GM12892 (cell line): ENCODE data around the gene ABHD17B.
A peak's percentile ranks its signal among the peaks of the same experiment; 100 is the strongest.

ENCODE experiments used
- DNase-seq: peaks from one replicate; pipeline ENCODE4 v3.0.0; 2011; ENCODE audit not compliant: insufficient read length
- FAIRE-seq: peaks from 2 replicates; lab custom pipeline; 2011; peaks lifted over from hg19 to GRCh38; lab: Jason Lieb, UNC
- POLR2A ChIP-seq: IDR thresholded peaks from 2 replicates; pipeline ENCODE4 v1.6.1; 2011; ENCODE audit warnings: low read depth, low read length, control low read depth
- POLR2AphosphoS5 ChIP-seq: IDR thresholded peaks from 2 replicates; pipeline ENCODE4 v1.6.1; 2011; ENCODE audit warnings: low read depth, low read length, control low read depth
- TAF1 ChIP-seq: IDR thresholded peaks from 2 replicates; pipeline ENCODE4 v1.6.1; 2011; ENCODE audit warnings: low read depth, mild to moderate bottlenecking, control low read depth, low read length, borderline replicate concordance

The ABHD17B gene

DNA sequence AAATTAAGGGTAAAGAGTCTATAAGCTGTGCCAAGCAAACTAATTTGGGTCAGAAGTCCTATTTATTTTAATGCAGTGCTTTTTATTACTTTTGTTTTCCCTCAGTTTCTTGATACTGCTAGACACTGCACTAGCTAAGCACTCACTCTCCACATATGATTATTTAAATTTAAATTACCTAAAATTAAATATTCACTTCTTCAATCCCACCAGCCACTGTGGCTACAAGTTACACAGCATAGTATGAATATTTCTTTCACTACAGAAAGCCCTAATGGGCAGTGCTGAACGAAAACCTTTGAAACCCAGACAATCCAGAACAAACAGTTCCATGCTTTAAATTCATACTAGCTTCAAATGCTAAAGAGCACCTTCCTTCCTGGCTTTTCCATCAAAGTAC, 23.6 kb downstream of the ABHD17B start:
- TF ChIP-seq POLR2AphosphoS5: no peak
- no peak for TF ChIP-seq TAF1
- FAIRE-seq (no peak), DNase-seq (no peak)

DNA sequence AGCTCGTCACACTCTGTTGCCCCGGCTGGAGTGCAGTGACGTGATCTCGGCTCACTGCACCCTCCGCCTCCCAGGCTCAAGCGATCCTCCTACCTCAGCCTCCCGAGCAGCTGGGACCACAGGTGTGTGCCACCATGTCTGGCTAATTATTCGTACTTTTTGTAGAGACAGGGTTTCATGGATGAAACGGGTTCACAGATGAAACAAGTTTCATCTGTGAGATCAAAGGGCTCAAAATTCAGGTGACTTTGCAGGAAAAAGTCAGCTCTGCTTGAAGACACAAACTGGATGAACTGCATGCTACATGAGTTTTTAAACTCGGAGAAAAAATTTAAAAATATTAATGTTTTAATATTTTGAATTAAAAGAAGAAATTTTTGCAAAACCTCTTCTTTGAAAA, 24.5 kb downstream of the ABHD17B start:
- TF ChIP-seq POLR2A (no peak), TAF1 (no peak), POLR2AphosphoS5 (no peak)
- FAIRE-seq: no peak
- no peak for DNase-seq

DNA sequence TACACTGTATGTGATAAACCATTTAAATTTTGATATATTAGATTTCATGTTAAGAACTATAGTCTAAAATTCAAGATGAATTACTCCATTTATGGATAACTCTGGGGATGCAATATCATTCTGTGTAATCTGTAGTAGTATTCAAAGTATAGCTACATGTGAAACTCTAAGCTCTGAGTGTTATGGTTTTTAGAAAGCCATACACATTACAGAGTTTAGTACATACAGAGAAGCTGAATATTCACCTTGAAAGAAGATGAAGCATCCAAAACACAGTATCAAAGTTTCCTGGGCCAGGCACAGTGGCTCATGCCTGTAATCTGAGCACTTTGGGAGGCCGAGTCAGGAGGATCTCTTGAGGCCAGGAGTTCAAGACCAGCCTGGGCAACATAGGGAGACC, 25.0 kb downstream of the ABHD17B start:
- FAIRE-seq: peak; percentile 51
- DNase-seq: no peak
- TF ChIP-seq POLR2AphosphoS5 (no peak), TAF1 (no peak), POLR2A (no peak)

DNA sequence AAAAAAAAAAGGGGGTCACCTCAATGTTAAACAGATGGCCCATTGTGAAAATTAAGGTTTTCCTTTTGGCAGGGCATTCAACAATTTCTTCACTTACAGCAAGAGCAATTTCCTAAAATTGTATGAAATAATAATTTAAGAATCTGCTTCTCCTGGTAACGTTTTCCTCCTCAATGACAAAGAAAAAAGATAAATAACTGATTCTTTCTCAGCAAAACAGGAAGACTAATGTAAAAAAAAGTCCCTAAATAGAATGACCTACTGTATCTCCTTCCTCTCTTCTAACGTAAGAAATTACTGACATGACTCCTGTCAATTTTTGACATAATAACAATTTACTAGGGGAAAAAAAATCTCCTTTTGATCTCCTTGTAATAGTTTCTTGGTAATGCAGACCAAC, 25.5 kb downstream of the ABHD17B start:
- TF ChIP-seq TAF1 (no peak), POLR2AphosphoS5 (no peak), POLR2A (no peak)
- DNase-seq (no peak), FAIRE-seq (no peak)

DNA sequence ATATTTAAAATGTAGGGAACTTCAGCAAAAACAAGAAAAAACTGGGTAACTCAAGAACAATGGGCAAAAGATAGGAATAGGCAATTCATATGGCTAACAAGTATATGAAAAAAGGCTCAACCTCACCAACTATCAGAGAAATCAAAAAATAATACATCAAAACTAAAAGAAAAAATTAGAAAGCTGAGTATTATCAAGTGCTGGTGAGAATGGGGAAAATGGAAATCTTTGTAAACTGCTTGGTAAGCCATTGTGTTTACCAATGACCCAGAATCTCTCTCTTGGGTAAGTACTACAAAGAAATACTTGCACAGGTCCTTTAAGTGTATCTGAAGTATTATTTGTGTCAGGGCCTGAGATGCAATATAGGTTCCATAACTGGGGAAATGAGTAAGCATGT, 27.0 kb downstream of the ABHD17B start:
- no peak for TF ChIP-seq POLR2AphosphoS5
- no peak for DNase-seq
- no peak for FAIRE-seq

DNA sequence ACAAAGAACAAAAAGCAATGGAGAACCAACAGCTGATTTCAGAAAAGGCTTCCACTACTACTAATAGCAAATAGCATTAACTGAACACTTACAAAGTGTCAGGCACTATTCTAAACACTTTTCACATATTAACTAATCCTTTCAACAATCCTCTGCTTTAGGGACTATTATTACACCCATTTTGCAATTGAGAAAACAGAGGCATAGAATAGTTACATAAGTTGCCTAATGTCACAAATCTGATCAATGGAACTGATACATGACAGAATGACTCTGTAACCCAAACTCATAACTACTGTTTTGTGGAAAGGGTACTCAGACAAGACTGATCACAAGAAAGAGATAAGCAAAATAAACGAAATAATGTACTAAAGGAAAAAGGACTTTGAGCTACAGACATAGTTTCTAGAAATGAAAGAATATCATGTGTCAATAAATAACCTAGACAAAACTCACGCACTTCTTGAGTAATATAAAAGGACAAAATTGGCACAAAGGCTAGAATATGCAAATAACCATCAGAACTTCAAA, 31.3 kb downstream of the ABHD17B start:
- FAIRE-seq (no peak), DNase-seq (no peak)
- TF ChIP-seq POLR2A: no peak
- TF ChIP-seq TAF1: no peak
- no peak for TF ChIP-seq POLR2AphosphoS5

DNA sequence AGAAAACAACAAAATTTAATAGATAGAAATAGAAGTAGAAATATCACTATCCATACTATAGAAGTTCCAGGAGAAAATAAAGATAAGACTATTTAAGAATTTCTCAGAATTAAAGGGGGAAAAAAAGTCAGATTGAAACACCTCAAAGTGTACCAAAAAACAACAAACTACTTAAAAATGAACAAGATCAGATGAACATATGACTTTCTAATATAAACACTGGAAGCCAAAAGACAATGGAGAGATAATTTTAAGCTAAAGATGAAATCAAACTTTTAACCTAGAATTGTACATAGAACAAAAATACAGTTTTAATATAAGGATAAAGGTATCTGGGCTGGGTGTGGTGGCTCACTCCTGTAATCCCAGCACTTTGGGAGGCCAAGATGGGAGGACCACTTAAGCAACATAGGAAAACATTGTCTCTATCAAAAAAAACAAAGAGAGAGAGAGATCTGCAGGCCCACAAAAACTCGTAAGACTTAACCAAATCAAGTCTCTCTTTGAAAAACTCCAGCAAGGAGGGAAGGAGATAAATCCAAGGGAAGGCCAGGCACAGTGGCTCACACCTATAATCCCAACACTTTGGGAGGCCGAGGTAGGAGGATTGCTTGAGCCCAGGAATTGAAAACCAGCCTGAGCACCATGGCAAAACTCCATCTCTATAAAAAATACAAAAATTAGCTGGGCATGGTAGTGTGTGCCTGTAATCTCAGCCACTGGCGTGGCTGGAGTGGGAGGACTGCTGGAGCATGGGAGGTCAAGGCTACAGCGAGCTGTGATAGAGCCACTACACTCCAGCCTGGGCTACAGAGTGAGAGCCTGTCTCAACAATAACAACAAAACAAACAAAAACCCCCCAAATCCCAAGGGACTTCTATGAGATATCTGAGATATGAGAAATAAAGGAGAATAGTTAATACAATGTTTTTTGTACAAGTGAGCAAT, 32.4 kb downstream of the ABHD17B start:
- DNase-seq: no peak
- FAIRE-seq: no peak
- TF ChIP-seq POLR2A (no peak), TAF1 (no peak)

DNA sequence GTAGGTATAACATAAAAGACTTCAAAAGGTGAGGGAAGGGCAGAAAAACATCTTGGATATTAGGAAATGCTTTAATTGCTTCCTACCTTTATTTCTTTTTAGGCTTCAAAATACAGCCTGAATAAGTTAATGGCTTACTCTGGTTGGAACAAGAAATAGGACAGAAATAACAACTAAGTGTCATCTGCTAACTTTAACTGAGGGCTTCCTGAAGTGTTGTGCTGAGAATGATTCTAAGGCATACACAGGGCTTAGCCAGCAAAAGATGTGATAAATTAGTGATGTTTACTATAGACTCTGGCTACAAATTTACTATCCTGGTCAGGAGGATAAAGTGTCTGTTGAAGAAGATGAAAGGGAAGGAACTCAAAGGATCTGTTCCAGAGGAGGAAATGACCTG, 34.2 kb downstream of the ABHD17B start:
- DNase-seq (no peak), FAIRE-seq (no peak)
- TF ChIP-seq TAF1: no peak
- no peak for TF ChIP-seq POLR2AphosphoS5
- TF ChIP-seq POLR2A: no peak

DNA sequence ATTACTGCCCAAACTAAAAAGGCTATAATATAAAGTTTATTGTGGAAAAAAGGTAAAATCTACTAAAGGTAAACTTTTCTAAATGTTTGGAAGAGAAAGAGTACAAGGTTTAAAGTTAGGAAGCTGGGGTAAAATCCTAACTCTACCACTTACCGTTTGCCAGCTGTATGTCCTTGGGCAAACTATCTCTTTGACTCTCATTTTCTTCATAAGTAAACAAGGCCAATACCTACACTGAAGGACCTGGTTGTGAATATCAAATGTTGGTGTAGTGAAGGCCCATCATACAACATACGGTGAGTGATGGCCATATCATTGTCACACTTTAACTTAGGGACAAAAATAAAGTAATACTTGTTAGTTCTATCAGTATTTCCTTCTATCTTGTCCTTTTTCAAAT, 34.9 kb downstream of the ABHD17B start:
- no peak for DNase-seq
- no peak for FAIRE-seq
- TF ChIP-seq TAF1 (no peak), POLR2A (no peak), POLR2AphosphoS5 (no peak)

DNA sequence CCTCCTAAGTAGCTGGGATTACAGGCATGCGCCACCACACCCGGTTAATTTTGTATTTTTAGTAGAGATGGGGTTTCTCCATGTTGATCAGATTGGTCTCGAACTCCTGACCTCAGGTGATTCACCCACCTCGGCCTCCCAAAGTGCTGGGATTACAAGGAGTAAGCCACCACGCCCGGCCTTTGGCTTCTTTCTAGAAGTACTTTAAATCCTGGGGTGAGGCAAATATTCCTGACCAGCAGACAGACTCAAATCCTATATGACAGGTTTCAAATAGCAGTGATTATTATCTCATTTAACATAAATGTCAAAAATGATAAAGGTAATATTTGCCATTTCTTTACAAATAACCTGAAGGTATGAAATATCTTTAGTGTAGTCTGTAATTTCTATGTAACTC, 35.6 kb downstream of the ABHD17B start:
- DNase-seq (no peak), FAIRE-seq (no peak)
- no peak for TF ChIP-seq POLR2A
- no peak for TF ChIP-seq TAF1
- TF ChIP-seq POLR2AphosphoS5: no peak

DNA sequence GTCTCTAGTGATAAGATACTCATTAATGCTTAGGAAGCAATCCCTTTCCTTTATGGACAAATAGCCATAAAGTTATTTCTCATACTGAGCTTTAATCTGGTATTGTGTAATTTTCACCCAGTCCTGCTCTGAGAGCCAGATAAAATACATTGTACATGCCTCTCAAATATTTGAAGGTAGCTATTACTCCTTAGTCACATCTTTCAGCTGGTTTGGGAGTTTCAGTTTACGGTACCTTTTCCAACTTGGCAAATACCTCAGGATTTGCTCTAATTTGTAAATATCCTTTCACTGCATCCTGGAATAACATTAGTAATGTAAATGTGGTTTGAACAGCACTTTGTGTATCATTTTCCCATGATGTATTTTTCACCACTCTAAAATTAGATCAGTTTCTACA, 47.4 kb downstream of the ABHD17B start:
- DNase-seq: no peak
- no peak for FAIRE-seq
- TF ChIP-seq POLR2A (no peak), POLR2AphosphoS5 (no peak), TAF1 (no peak)

DNA sequence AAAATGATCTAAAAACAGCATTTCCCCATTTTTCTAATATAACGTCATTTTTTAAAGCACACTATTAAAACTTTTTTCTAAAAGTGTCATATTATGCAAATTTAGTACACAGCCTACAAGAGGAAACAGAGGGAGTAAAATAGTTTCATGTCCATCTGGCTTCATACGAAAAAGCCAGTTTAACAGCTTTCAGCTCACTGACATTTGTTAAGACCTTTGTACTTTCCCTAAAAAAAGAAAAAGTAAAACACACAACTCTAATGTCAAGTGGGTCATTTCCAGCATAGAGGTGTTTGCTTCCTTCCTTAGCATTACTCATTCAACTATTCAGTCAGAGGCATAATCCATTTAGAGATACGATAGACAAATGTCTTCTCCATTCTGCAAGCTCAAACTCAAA, 49.4 kb downstream of the ABHD17B start:
- no peak for DNase-seq
- no peak for FAIRE-seq
- TF ChIP-seq TAF1 (no peak), POLR2AphosphoS5 (no peak), POLR2A (no peak)

DNA sequence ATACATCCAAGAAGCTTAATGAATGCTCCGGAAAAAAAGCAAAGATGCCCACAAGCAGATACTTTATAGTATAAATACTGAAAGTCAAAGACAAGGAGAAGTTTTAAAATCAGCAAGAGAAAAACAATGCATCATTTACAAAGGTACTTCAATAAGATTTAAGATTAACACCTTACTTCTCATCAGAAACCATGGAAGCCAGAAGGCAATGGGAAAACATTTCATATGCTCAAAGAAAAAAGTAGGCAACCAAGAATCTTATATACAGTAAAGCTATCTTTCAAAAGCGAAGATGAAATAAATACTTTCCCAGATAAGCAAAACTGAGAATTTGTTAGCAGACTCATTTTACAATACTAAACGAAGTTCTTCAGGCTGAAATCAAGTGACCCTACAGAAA, 51.1 kb downstream of the ABHD17B start:
- TF ChIP-seq TAF1 (no peak), POLR2AphosphoS5 (no peak), POLR2A (no peak)
- no peak for FAIRE-seq
- no peak for DNase-seq
